ENCODE data around the gene GSTA5.

GRCh38 chr6:52881662-52881995 is 41.0 kb upstream of the GSTA5 start:
- TF ChIP-seq POLR2AphosphoS5 (IDR thresholded peaks at IDR 0.05; ENCODE audit: low read depth, low read length), result no peak
- no peak for TF ChIP-seq SIN3A (IDR thresholded peaks at IDR 0.05; ENCODE audit: borderline replicate concordance, insufficient read depth, low read length)

Measured in PFSK-1 (cell line).